ENCODE results near the gene SFT2D1.
"Not testable (repeated sequence)": the region's sequence is repeated elsewhere in the genome, so short reads cannot be mapped to it uniquely, and the experiment has no call there.

Gene SFT2D1

GRCh38 chr6:166348305-166348949 is 6.1 kb upstream of the SFT2D1 start:
- Histone ChIP-seq H3K4me2 (ENCODE audit: low read length) (no peak overlapping the region), H3K4me3 (ENCODE audit: low read depth, low read length) (no peak overlapping the region), H3K79me2 (no peaks in the 10 kb centered on the region), H2AFZ (no peak overlapping the region), H3K9me3 (ENCODE audit: control insufficient read depth, low read length) (no peaks in the 10 kb centered on the region), H3K36me3 (ENCODE audit: control insufficient read depth, insufficient read depth, low read length) (no peaks in the 10 kb centered on the region), H3K27ac (no peak overlapping the region), H3K9ac (no peak overlapping the region), H3K4me1 (peaks cover under 1% of the 10 kb centered on the region), H3K27me3 (ENCODE audit: control insufficient read depth, insufficient read depth, low read length) (no peaks in the 10 kb centered on the region)
- TF ChIP-seq, protein P1, sequence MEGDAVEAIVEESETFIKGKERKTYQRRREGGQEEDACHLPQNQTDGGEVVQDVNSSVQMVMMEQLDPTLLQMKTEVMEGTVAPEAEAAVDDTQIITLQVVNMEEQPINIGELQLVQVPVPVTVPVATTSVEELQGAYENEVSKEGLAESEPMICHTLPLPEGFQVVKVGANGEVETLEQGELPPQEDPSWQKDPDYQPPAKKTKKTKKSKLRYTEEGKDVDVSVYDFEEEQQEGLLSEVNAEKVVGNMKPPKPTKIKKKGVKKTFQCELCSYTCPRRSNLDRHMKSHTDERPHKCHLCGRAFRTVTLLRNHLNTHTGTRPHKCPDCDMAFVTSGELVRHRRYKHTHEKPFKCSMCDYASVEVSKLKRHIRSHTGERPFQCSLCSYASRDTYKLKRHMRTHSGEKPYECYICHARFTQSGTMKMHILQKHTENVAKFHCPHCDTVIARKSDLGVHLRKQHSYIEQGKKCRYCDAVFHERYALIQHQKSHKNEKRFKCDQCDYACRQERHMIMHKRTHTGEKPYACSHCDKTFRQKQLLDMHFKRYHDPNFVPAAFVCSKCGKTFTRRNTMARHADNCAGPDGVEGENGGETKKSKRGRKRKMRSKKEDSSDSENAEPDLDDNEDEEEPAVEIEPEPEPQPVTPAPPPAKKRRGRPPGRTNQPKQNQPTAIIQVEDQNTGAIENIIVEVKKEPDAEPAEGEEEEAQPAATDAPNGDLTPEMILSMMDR (IDR thresholded peaks at IDR 0.05): no peak

DNA sequence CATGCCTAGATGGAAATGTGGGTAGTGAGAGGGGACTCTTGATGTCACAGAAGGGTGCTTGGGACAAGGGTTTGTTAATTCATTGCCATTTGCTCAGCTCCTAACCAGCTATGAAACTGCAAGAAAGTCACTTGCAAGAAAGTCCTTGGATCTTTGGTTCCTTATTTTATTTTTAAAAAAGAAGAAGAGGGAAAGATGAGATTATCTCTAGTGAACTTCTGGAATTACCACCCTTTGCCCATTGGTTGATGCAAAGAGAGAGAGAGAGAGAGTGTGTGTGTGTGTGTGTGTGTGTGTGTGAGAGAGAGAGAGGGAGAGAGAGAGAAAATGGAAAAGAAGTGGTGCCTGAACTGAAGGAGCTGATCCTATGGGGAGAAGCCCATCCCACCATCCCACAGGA is 4.6 kb upstream of the SFT2D1 start:
- Histone ChIP-seq H3K9me3 (ENCODE audit: control insufficient read depth, low read length) (no peaks in the 10 kb centered on the region), H3K9ac (no peak overlapping the region), H2AFZ (no peak overlapping the region), H3K36me3 (ENCODE audit: control insufficient read depth, insufficient read depth, low read length) (no peaks in the 10 kb centered on the region), H3K27me3 (ENCODE audit: control insufficient read depth, insufficient read depth, low read length) (no peaks in the 10 kb centered on the region), H3K27ac (no peak overlapping the region), H3K79me2 (peaks cover 5% of the 10 kb centered on the region), H3K4me1 (peaks cover 3% of the 10 kb centered on the region), H3K4me3 (ENCODE audit: low read depth, low read length) (no peak overlapping the region), H3K4me2 (ENCODE audit: low read length) (no peak overlapping the region)
- TF ChIP-seq, protein P1 (IDR thresholded peaks at IDR 0.05): no peak

DNA sequence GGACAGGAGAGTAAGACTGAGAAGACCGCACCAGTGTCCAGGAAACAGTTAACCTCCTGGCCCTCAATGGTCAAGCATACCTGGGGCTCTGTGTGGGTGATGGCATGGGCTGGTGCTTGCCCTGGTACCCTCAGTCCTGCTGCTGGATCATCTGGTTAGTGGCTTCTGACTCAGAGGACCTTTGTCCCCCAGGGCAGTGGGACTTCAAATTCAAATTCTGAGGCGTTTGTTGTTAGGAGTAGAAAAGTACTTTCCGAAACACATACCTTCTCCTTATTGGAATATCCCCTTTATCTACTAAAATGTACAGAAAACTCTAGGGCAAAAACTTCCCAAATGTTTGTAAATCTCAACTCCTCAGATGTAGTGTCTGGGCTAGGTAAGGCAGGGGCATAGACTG is 4.1 kb upstream of the SFT2D1 start:
- TF ChIP-seq, protein P1 (IDR thresholded peaks at IDR 0.05): no peak
- Histone ChIP-seq H3K4me2 (ENCODE audit: low read length) (no peak overlapping the region), H3K36me3 (ENCODE audit: control insufficient read depth, insufficient read depth, low read length) (no peaks in the 10 kb centered on the region), H3K4me1 (peaks cover 3% of the 10 kb centered on the region), H3K27ac (no peak overlapping the region), H2AFZ (no peak overlapping the region), H3K27me3 (ENCODE audit: control insufficient read depth, insufficient read depth, low read length) (no peaks in the 10 kb centered on the region), H3K9ac (no peak overlapping the region), H3K9me3 (ENCODE audit: control insufficient read depth, low read length) (no peaks in the 10 kb centered on the region), H3K79me2 (peaks cover 10% of the 10 kb centered on the region), H3K4me3 (ENCODE audit: low read depth, low read length) (no peak overlapping the region)

- H3K27ac ChIP-seq; H3K9ac ChIP-seq; H3K4me2 ChIP-seq (ENCODE audit: low read length); H3K4me1 ChIP-seq; H2AFZ ChIP-seq; H3K9me3 ChIP-seq (ENCODE audit: control insufficient read depth, low read length); H3K27me3 ChIP-seq (ENCODE audit: control insufficient read depth, insufficient read depth, low read length); H3K4me3 ChIP-seq (ENCODE audit: low read depth, low read length); H3K79me2 ChIP-seq; H3K36me3 ChIP-seq (ENCODE audit: control insufficient read depth, insufficient read depth, low read length): not testable (repeated sequence)
Measured at GRCh38 chr6:166345672-166346071, 3.3 kb upstream of the SFT2D1 start.

GRCh38 chr6:166344921-166345320 is 2.6 kb upstream of the SFT2D1 start:
- H3K27me3 ChIP-seq (ENCODE audit: control insufficient read depth, insufficient read depth, low read length); H3K4me3 ChIP-seq (ENCODE audit: low read depth, low read length); H2AFZ ChIP-seq; H3K9ac ChIP-seq; H3K36me3 ChIP-seq (ENCODE audit: control insufficient read depth, insufficient read depth, low read length); H3K4me1 ChIP-seq; H3K27ac ChIP-seq; H3K4me2 ChIP-seq (ENCODE audit: low read length); H3K9me3 ChIP-seq (ENCODE audit: control insufficient read depth, low read length): not testable (repeated sequence)
- H3K79me2 ChIP-seq: peaks cover 13% of the 10 kb centered on the region

DNA sequence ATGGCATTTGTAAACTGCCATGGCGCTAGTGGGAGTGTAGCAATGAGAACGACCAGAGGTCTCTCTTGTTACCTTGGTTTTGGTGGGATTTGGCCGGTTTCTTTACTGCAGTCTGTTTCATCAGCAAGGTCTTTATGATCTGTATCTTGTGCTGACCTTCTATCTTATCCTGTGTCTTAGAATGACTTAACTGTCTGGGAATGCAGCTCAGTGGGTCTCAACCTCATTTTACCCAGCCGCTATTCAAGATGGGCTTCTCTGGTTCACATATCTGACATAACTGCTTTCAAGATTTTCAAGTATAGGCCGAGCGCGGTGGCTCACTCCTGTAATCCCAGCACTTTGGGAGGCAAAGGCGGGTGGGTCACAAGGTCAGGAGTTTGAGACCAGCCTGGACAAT is 1.9 kb upstream of the SFT2D1 start:
- no peaks in the 10 kb centered on the region for H3K36me3 ChIP-seq (ENCODE audit: control insufficient read depth, insufficient read depth, low read length)
- H3K4me2 ChIP-seq (ENCODE audit: low read length): no peak overlapping the region
- no peaks in the 10 kb centered on the region for H3K27me3 ChIP-seq (ENCODE audit: control insufficient read depth, insufficient read depth, low read length)
- peaks cover 20% of the 10 kb centered on the region for H3K79me2 ChIP-seq
- peaks cover 8% of the 10 kb centered on the region for H3K4me1 ChIP-seq
- H3K9ac ChIP-seq: no peak overlapping the region
- H3K9me3 ChIP-seq (ENCODE audit: control insufficient read depth, low read length): no peaks in the 10 kb centered on the region
- TF ChIP-seq, protein P1 (IDR thresholded peaks at IDR 0.05): no peak
- no peak overlapping the region for H3K27ac ChIP-seq
- no peak overlapping the region for H3K4me3 ChIP-seq (ENCODE audit: low read depth, low read length)
- H2AFZ ChIP-seq: no peak overlapping the region

Measured in parathyroid adenoma (tissue), 2 donors.